SIG-M5 (cell line): ENCODE data around the gene TRIM50.
"Not testable (repeated sequence)": the region's sequence is repeated elsewhere in the genome, so short reads cannot be mapped to it uniquely, and the experiment has no call there.

Source experiments
- DNase-seq: peaks from one replicate; lab custom pipeline; 2025; lab: John Stamatoyannopoulos, UW

Gene TRIM50

GRCh38 chr7:73350306-73351068 is 22.6 kb upstream of the TRIM50 start:
- no peak for DNase-seq

GRCh38 chr7:73349763-73350162 is 21.9 kb upstream of the TRIM50 start:
- no peak for DNase-seq

GRCh38 chr7:73345951-73346350 is 18.1 kb upstream of the TRIM50 start:
- no peak for DNase-seq

- no peak for DNase-seq
These were observed 17.7 kb upstream of the TRIM50 start for GRCh38 chr7:73345538-73345937.

- DNase-seq = no peak
These were observed 15.9 kb upstream of the TRIM50 start for GRCh38 chr7:73343671-73344380.

- no peak for DNase-seq
These were observed 14.8 kb upstream of the TRIM50 start for GRCh38 chr7:73342645-73343044.

GRCh38 chr7:73341877-73342276 is 14.0 kb upstream of the TRIM50 start:
- no peak for DNase-seq

GRCh38 chr7:73340514-73340913 is 12.6 kb upstream of the TRIM50 start:
- no peak for DNase-seq

- no peak for DNase-seq
These were observed 10.4 kb upstream of the TRIM50 start for GRCh38 chr7:73338321-73338720.

- DNase-seq = no peak
These were observed 4.6 kb upstream of the TRIM50 start for GRCh38 chr7:73332447-73332846.

GRCh38 chr7:73330772-73331171 is 2.9 kb upstream of the TRIM50 start:
- DNase-seq = no peak

GRCh38 chr7:73329861-73330581 is 2.1 kb upstream of the TRIM50 start:
- no peak for DNase-seq

- DNase-seq = no peak
These were observed 814 bp upstream of the TRIM50 start for GRCh38 chr7:73328696-73329095.

GRCh38 chr7:73327449-73327848 is 433 bp downstream of the TRIM50 start:
- DNase-seq = not testable (repeated sequence)

- not testable (repeated sequence) for DNase-seq
These were observed 2.5 kb downstream of the TRIM50 start for GRCh38 chr7:73325424-73325823.

- not testable (repeated sequence) for DNase-seq
These were observed 3.6 kb downstream of the TRIM50 start for GRCh38 chr7:73324081-73324845.

GRCh38 chr7:73323434-73324080 is 4.3 kb downstream of the TRIM50 start:
- DNase-seq = not testable (repeated sequence)

- not testable (repeated sequence) for DNase-seq
These were observed 7.9 kb downstream of the TRIM50 start for GRCh38 chr7:73320009-73320408.

GRCh38 chr7:73319541-73319940 is 8.3 kb downstream of the TRIM50 start:
- not testable (repeated sequence) for DNase-seq

GRCh38 chr7:73318656-73319204 is 9.2 kb downstream of the TRIM50 start:
- DNase-seq = not testable (repeated sequence)

GRCh38 chr7:73316521-73316920 is 11.4 kb downstream of the TRIM50 start:
- DNase-seq = no peak
